Neuronal stem cell (in vitro differentiated cells): ENCODE results near the gene KCNC2. TPM values are rescaled to one million over a fixed set of nuclear protein-coding genes. Genes with fewer than 3 reads are reported as not detected.

ENCODE experiments used
- DNase-seq: peaks from one replicate; pipeline ENCODE4 v3.0.0-alpha.2; 2013; ENCODE audit warnings: low spot score
- H2AFZ ChIP-seq: one replicate; pipeline ENCODE4 v1.6.1; 2013; ENCODE audit warnings: mild to moderate bottlenecking, low read length, inconsistent platforms
- H2AK5ac ChIP-seq: 2 replicates; pipeline ENCODE4 v1.6.1; 2013; ENCODE audit warnings: low read depth, mild to moderate bottlenecking, inconsistent platforms, low read length, moderate library complexity, mixed read lengths
- H2BK120ac ChIP-seq: 2 replicates; pipeline ENCODE4 v1.6.1; 2013; ENCODE audit warnings: low read depth, mild to moderate bottlenecking, inconsistent platforms, low read length, moderate library complexity, mixed read lengths
- H2BK12ac ChIP-seq: one replicate; pipeline ENCODE4 v1.6.1; 2013; ENCODE audit warnings: low read length, inconsistent platforms
- H2BK15ac ChIP-seq: 2 replicates; pipeline ENCODE4 v1.6.1; 2013; ENCODE audit warnings: mild to moderate bottlenecking, low read length, inconsistent platforms, mixed read lengths
- H2BK5ac ChIP-seq: one replicate; pipeline ENCODE4 v1.6.1; 2013; ENCODE audit warnings: inconsistent platforms, mild to moderate bottlenecking, low read length, moderate library complexity
- H3K14ac ChIP-seq: one replicate; pipeline ENCODE4 v1.6.1; 2013; ENCODE audit warnings: low read length, inconsistent platforms
- H3K18ac ChIP-seq: 2 replicates; pipeline ENCODE4 v1.6.1; 2013; ENCODE audit warnings: low read length, inconsistent platforms
- H3K23ac ChIP-seq: 2 replicates; pipeline ENCODE4 v1.6.1; 2013; ENCODE audit warnings: low read depth, mild to moderate bottlenecking, mixed read lengths, low read length, inconsistent platforms; ENCODE audit not compliant: poor library complexity
- H3K27ac ChIP-seq: replicated peaks from 3 replicates; pipeline ENCODE4 v1.5.1; 2013; ENCODE audit warnings: low read length, inconsistent platforms
- H3K27me3 ChIP-seq, 3 experiments: 2 replicates each; pipeline ENCODE4 v1.6.1; 2013; ENCODE audit warnings: low read length in 3 of 3, mild to moderate bottlenecking in 2 of 3, inconsistent platforms in 1 of 3, low read depth in 1 of 3, mixed read lengths in 1 of 3, moderate library complexity in 1 of 3; ENCODE audit not compliant: control insufficient read depth in 3 of 3, insufficient read depth in 3 of 3
- H3K36me3 ChIP-seq, 2 donors: replicated peaks in 1 of 2; 2 replicates each; pipeline ENCODE4 v1.6.1; 2013; ENCODE audit warnings: low read length in 2 of 2; ENCODE audit not compliant: control insufficient read depth in 2 of 2, insufficient read depth in 2 of 2
- H3K4ac ChIP-seq: 2 replicates; pipeline ENCODE4 v1.6.1; 2013; ENCODE audit warnings: inconsistent platforms, mild to moderate bottlenecking, low read length, moderate library complexity
- H3K4me1 ChIP-seq, 2 donors: 1 replicate in 1 of 2; 2 replicates in 1 of 2; pipeline ENCODE4 v1.6.1; 2013; ENCODE audit warnings: low read length in 2 of 2, low read depth in 1 of 2; ENCODE audit not compliant: control insufficient read depth in 2 of 2, insufficient read depth in 1 of 2
- H3K4me2 ChIP-seq: one replicate; pipeline ENCODE4 v1.6.1; 2013; ENCODE audit warnings: mild to moderate bottlenecking, low read length, inconsistent platforms; ENCODE audit not compliant: insufficient read depth, poor library complexity, severe bottlenecking
- H3K4me3 ChIP-seq, 2 donors: 2 replicates each; pipeline ENCODE4 v1.5.1; 2013; ENCODE audit warnings: low read length in 2 of 2, mild to moderate bottlenecking in 2 of 2, inconsistent platforms in 1 of 2, moderate library complexity in 1 of 2
- H3K79me1 ChIP-seq: one replicate; pipeline ENCODE4 v1.6.1; 2013; ENCODE audit warnings: low read depth, mild to moderate bottlenecking, inconsistent platforms, low read length, moderate library complexity
- H3K9ac ChIP-seq: one replicate; pipeline ENCODE4 v1.6.1; 2013; ENCODE audit warnings: mild to moderate bottlenecking, low read depth, low read length, inconsistent platforms; ENCODE audit not compliant: poor library complexity
- H3K9me3 ChIP-seq, 2 donors: replicated peaks in 1 of 2; 2 replicates each; pipeline versions ENCODE3 to v1.6.1; 2013; ENCODE audit warnings: low read length in 2 of 2, mild to moderate bottlenecking in 2 of 2, inconsistent platforms in 1 of 2, low read depth in 1 of 2, mixed read lengths in 1 of 2, moderate library complexity in 1 of 2; ENCODE audit not compliant: control insufficient read depth in 2 of 2, insufficient read depth in 1 of 2
- H4K8ac ChIP-seq: one replicate; pipeline ENCODE4 v1.6.1; 2013; ENCODE audit warnings: low read depth, mild to moderate bottlenecking, inconsistent platforms, low read length, moderate library complexity
- H4K91ac ChIP-seq: one replicate; pipeline ENCODE4 v1.6.1; 2013; ENCODE audit warnings: low read length, low read depth, mild to moderate bottlenecking, inconsistent platforms; ENCODE audit not compliant: poor library complexity
- WGBS, 2 donors: extraction: QIAGEN DNeasy Blood & Tissue Kit; methylation state at CpG; one replicate each; pipeline ENCODE4 v1.1.7; 2013; ENCODE audit warnings: missing lambda C conversion rate in 2 of 2, mixed read lengths in 1 of 2; ENCODE audit not compliant: insufficient read length in 2 of 2, insufficient replicate concordance in 1 of 2; ENCODE audit errors: extremely low coverage in 2 of 2; 5-methylcytosine and 5-hydroxymethylcytosine counted together
- polyA plus RNA-seq, 2 experiments: library from polyadenylated mRNA; stranded (reverse); fragments of 200-250 nt; gene quantifications; one replicate each; pipeline ENCODE4 v1.2.3, GENCODE V29; 2013

Gene KCNC2
- polyA plus RNA-seq (2013, experiment 1 of 2) = not detected
- not detected for polyA plus RNA-seq (2013, experiment 2 of 2)

- peaks cover 5 to 47% (median 31%) of the 10 kb centered on the region in 3 experiments for H3K27me3 ChIP-seq
- no peak within 1 kb of the TSS for H2BK12ac ChIP-seq
- no peak within 1 kb of the TSS for H2BK15ac ChIP-seq
- H3K14ac ChIP-seq = no peak within 1 kb of the TSS
- WGBS, 2 donors = no CpG with 5 or more reads among the region's 3 CpGs
- no peak for DNase-seq
- no peak within 1 kb of the TSS for H3K18ac ChIP-seq
- peaks cover 2 to 3% of the 10 kb centered on the region in 2 donors for H3K4me1 ChIP-seq
- no peaks in the 10 kb centered on the region for H3K36me3 ChIP-seq
- no peak within 1 kb of the TSS for H2BK5ac ChIP-seq
- H3K9me3 ChIP-seq = peaks cover 0 to 8% of the 10 kb centered on the region in 2 donors
- no peak within 1 kb of the TSS for H4K8ac ChIP-seq
- H2AFZ ChIP-seq = peak within 1 kb of the TSS; percentile 73
- H3K79me1 ChIP-seq = no peaks in the 10 kb centered on the region
- no peak within 1 kb of the TSS for H4K91ac ChIP-seq
- no peak within 1 kb of the TSS for H3K23ac ChIP-seq
- H3K27ac ChIP-seq = no peak within 1 kb of the TSS
- H3K4ac ChIP-seq = no peak within 1 kb of the TSS
- H2BK120ac ChIP-seq = no peak within 1 kb of the TSS
- no peak within 1 kb of the TSS for H3K9ac ChIP-seq
- peak within 1 kb of the TSS; percentile 98 for H3K4me2 ChIP-seq
- H3K4me3 ChIP-seq = peak within 1 kb of the TSS; percentile 26 to 74
- H2AK5ac ChIP-seq = no peak within 1 kb of the TSS
Observed at GRCh38 chr12:75209812-75210138, at the start of gene KCNC2. Gene KCNC2 (minus strand): TSS chr12:75209839.

- no peaks in the 10 kb centered on the region for H3K79me1 ChIP-seq
- H3K23ac ChIP-seq = no peak overlapping the region
- WGBS, 2 donors = no CpG with 5 or more reads among the region's 1 CpG
- no peaks in the 10 kb centered on the region for H3K4me1 ChIP-seq
- no peak overlapping the region for H3K4me3 ChIP-seq
- no peak overlapping the region for H2BK120ac ChIP-seq
- DNase-seq = no peak
- H3K18ac ChIP-seq = no peak overlapping the region
- no peak overlapping the region for H2BK5ac ChIP-seq
- no peak overlapping the region for H4K8ac ChIP-seq
- H3K27me3 ChIP-seq = no peaks in the 10 kb centered on the region
- no peak overlapping the region for H2AK5ac ChIP-seq
- no peak overlapping the region for H3K14ac ChIP-seq
- no peaks in the 10 kb centered on the region for H3K36me3 ChIP-seq
- H2BK15ac ChIP-seq = no peak overlapping the region
- no peak overlapping the region for H3K27ac ChIP-seq
- H3K9ac ChIP-seq = no peak overlapping the region
- H2AFZ ChIP-seq = no peak overlapping the region
- H4K91ac ChIP-seq = no peak overlapping the region
- no peak overlapping the region for H3K4ac ChIP-seq
- H3K4me2 ChIP-seq = no peak overlapping the region
- H3K9me3 ChIP-seq = no peaks in the 10 kb centered on the region
- H2BK12ac ChIP-seq = no peak overlapping the region
Observed at GRCh38 chr12:75259143-75259542, 49.5 kb upstream of the KCNC2 start.

GRCh38 chr12:75257510-75257909, 47.9 kb upstream of the KCNC2 start:
- DNase-seq = no peak
- Histone ChIP-seq H3K4me3 (no peak overlapping the region), H2AK5ac (no peak overlapping the region), H3K4ac (no peak overlapping the region), H3K27me3 (no peaks in the 10 kb centered on the region), H3K9ac (no peak overlapping the region), H4K8ac (no peak overlapping the region), H3K9me3 (no peaks in the 10 kb centered on the region), H3K4me2 (no peak overlapping the region), H3K36me3 (no peaks in the 10 kb centered on the region), H3K18ac (no peak overlapping the region), H2BK120ac (no peak overlapping the region), H3K14ac (no peak overlapping the region), H2BK12ac (no peak overlapping the region), H4K91ac (no peak overlapping the region), H3K23ac (no peak overlapping the region), H3K4me1 (no peaks in the 10 kb centered on the region), H3K27ac (no peak overlapping the region), H2BK5ac (no peak overlapping the region), H3K79me1 (no peaks in the 10 kb centered on the region), H2BK15ac (no peak overlapping the region), H2AFZ (no peak overlapping the region)
- no CpG with 5 or more reads among the region's 2 CpGs for WGBS, 2 donors

- no peaks in the 10 kb centered on the region for H3K9me3 ChIP-seq
- H2AK5ac ChIP-seq = no peak overlapping the region
- no peak overlapping the region for H2BK12ac ChIP-seq
- H2BK5ac ChIP-seq = no peak overlapping the region
- H3K4me2 ChIP-seq = no peak overlapping the region
- no peak overlapping the region for H3K27ac ChIP-seq
- H3K36me3 ChIP-seq = no peaks in the 10 kb centered on the region
- no peak overlapping the region for H2AFZ ChIP-seq
- no peak overlapping the region for H2BK120ac ChIP-seq
- no peak overlapping the region for H3K18ac ChIP-seq
- H3K27me3 ChIP-seq = no peaks in the 10 kb centered on the region
- no peak for DNase-seq
- H3K23ac ChIP-seq = no peak overlapping the region
- no peak overlapping the region for H4K8ac ChIP-seq
- no peak overlapping the region for H2BK15ac ChIP-seq
- no peak overlapping the region for H3K4me3 ChIP-seq
- H3K9ac ChIP-seq = no peak overlapping the region
- H3K4me1 ChIP-seq = no peaks in the 10 kb centered on the region
- H3K14ac ChIP-seq = no peak overlapping the region
- H3K79me1 ChIP-seq = no peaks in the 10 kb centered on the region
- H4K91ac ChIP-seq = no peak overlapping the region
- H3K4ac ChIP-seq = no peak overlapping the region
Observed at GRCh38 chr12:75245108-75245507, 35.5 kb upstream of the KCNC2 start.
